GM19463 (cell line): ENCODE data around the gene MYO1F.
A peak's percentile ranks its signal among the peaks of the same experiment; 100 is the strongest.

ENCODE experiments used
- ATAC-seq: cut with Tn5 transposase; IDR thresholded peaks from one replicate; pipeline ENCODE4 v1.9.1; 2021; ENCODE audit warnings: mild to moderate bottlenecking, moderate library complexity; ENCODE audit not compliant: unreplicated experiment

MYO1F gene

DNA sequence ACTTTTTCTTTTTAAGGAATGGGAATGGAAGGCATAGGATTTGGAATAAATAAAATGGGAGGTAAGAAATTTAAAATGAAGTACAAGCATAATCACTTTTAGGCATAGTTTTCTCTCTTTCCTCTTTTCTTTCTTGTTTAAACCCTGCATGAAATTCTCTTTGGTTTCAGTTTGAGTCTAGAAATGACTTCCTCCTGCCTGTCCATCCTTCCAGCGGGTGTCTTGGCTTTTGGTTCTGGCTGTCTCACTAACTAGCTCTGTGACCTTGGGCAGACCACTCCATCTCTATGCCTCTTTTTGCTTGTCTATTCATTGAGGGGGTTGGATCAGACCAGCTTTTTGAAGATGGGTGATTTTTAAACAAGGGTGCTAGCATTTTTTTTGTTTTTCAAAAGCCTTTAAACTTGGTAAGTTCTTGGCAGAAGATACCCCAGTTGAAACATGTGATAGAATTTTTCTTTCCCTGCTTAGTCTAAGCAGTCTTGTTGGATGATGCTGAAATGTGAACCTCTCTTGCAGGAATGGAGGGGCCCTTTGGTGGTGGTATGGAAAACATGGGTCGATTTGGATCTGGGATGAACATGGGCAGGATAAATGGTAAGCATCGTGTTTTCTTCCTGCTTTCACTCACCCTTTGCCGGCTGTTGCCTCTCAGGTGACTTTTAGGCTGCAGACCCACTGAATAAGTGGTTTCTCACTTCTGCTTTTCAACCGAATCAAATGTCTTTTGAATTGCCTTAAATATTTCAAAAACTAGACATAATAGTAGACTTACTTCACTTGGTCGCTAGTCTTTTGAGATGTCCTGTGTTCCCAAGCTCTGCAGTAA is 103.4 kb downstream of the MYO1F start:
- ATAC-seq = peak; percentile 60
